ENCODE data around the gene MICU1. TPM values are rescaled to one million over a fixed set of nuclear protein-coding genes. Genes with fewer than 3 reads are reported as not detected.
A peak's percentile ranks its signal among the peaks of the same experiment; 100 is the strongest.

Gene MICU1
- total RNA-seq, 3 donors from 2014 or later (not counting 1 experiment from before 2014, with no cell fraction given), result 27.9 to 30.9 (median 29.4) TPM

- H3K27me3 ChIP-seq (ENCODE audit: control insufficient read depth, insufficient read depth, low read length), result no peaks in the 10 kb centered on the region
- under 1% methylated on average over 74 of the region's 74 CpGs for WGBS (ENCODE audit: insufficient coverage)
- H3K4me1 ChIP-seq (ENCODE audit: control insufficient read depth, insufficient read depth, low read length), result peaks cover 21% of the 10 kb centered on the region
- peaks cover 7% of the 10 kb centered on the region for H3K36me3 ChIP-seq (ENCODE audit: control insufficient read depth, insufficient read depth, low read length)
- peak within 1 kb of the TSS; percentile 92 to 94 for H3K27ac Mint-ChIP-seq
- peak within 1 kb of the TSS; percentile 96 for H3K4me3 Mint-ChIP-seq
- H3K27ac ChIP-seq (ENCODE audit: low read length), result peak within 1 kb of the TSS; percentile 90
- no peaks in the 10 kb centered on the region for H3K27me3 Mint-ChIP-seq (ENCODE audit: low read depth in 2 of 2)
- intact Hi-C loops (cut with micrococcal nuclease), result no loop called here
- no peak for TF ChIP-seq CTCF (IDR thresholded peaks at IDR 0.05)
- H3K9me3 Mint-ChIP-seq, result no peaks in the 10 kb centered on the region
- DNase-seq, result peak; percentile 88 to 95
- peak within 1 kb of the TSS; percentile 80 for H3K4me3 ChIP-seq (ENCODE audit: low read length)
- no peaks in the 10 kb centered on the region for H3K9me3 ChIP-seq (ENCODE audit: control insufficient read depth, insufficient read depth, low read length)
- no peaks in the 10 kb centered on the region for H3K36me3 Mint-ChIP-seq
- H3K4me1 Mint-ChIP-seq, result peaks cover 36 to 48% of the 10 kb centered on the region in 2 donors
- ATAC-seq, result peak; percentile 84 to 92 (median 85)
These were observed 271.3 kb downstream of the MICU1 start, which contains the start of gene DNAJB12 for GRCh38 chr10:72354356-72355213. Gene DNAJB12, minus strand, starts transcription at chr10:72354919. Its CDS starts 22 bp downstream, at chr10:72354897.

- H3K4me3 ChIP-seq (ENCODE audit: low read length), result peak overlapping the region; percentile 80
- Mint-ChIP-seq H3K27me3 (ENCODE audit: low read depth in 2 of 2) (no peaks in the 10 kb centered on the region), H3K36me3 (no peaks in the 10 kb centered on the region), H3K4me1 (peaks cover 43 to 54% of the 10 kb centered on the region in 2 donors), H3K27ac (peak overlapping the region; percentile 92 to 94), H3K9me3 (no peaks in the 10 kb centered on the region), H3K4me3 (peak overlapping the region; percentile 96)
- TF ChIP-seq CTCF (IDR thresholded peaks at IDR 0.05), result no peak
- H3K36me3 ChIP-seq (ENCODE audit: control insufficient read depth, insufficient read depth, low read length), result peaks cover 12% of the 10 kb centered on the region
- H3K27me3 ChIP-seq (ENCODE audit: control insufficient read depth, insufficient read depth, low read length), result no peaks in the 10 kb centered on the region
- peak overlapping the region; percentile 90 for H3K27ac ChIP-seq (ENCODE audit: low read length)
- ATAC-seq (no peak), DNase-seq (no peak)
- peaks cover 21% of the 10 kb centered on the region for H3K4me1 ChIP-seq (ENCODE audit: control insufficient read depth, insufficient read depth, low read length)
- WGBS (ENCODE audit: insufficient coverage), result 2% methylated on average over 23 of the region's 23 CpGs
- intact Hi-C loops (cut with micrococcal nuclease), result no loop called here
- no peaks in the 10 kb centered on the region for H3K9me3 ChIP-seq (ENCODE audit: control insufficient read depth, insufficient read depth, low read length)
These were observed 271.9 kb downstream of the MICU1 start for GRCh38 chr10:72353965-72354355.

GRCh38 chr10:72353028-72353964 lies 272.6 kb downstream of the MICU1 start:
- DNase-seq (peak in 1 of 2 donors; percentile 14), ATAC-seq (no peak)
- intact Hi-C loops (cut with micrococcal nuclease), result no loop called here
- no peaks in the 10 kb centered on the region for H3K36me3 Mint-ChIP-seq
- H3K4me1 ChIP-seq (ENCODE audit: control insufficient read depth, insufficient read depth, low read length), result peaks cover 21% of the 10 kb centered on the region
- peak overlapping the region; percentile 96 for H3K4me3 Mint-ChIP-seq
- H3K4me3 ChIP-seq (ENCODE audit: low read length), result peak overlapping the region; percentile 80
- peak overlapping the region; percentile 90 for H3K27ac ChIP-seq (ENCODE audit: low read length)
- H3K9me3 ChIP-seq (ENCODE audit: control insufficient read depth, insufficient read depth, low read length), result no peaks in the 10 kb centered on the region
- no peaks in the 10 kb centered on the region for H3K9me3 Mint-ChIP-seq
- H3K27me3 Mint-ChIP-seq (ENCODE audit: low read depth in 2 of 2), result no peaks in the 10 kb centered on the region
- peak overlapping the region; percentile 92 to 94 for H3K27ac Mint-ChIP-seq
- peaks cover 18% of the 10 kb centered on the region for H3K36me3 ChIP-seq (ENCODE audit: control insufficient read depth, insufficient read depth, low read length)
- H3K27me3 ChIP-seq (ENCODE audit: control insufficient read depth, insufficient read depth, low read length), result no peaks in the 10 kb centered on the region
- no peak for TF ChIP-seq CTCF (IDR thresholded peaks at IDR 0.05)
- 65% methylated on average over 16 of the region's 18 CpGs for WGBS (ENCODE audit: insufficient coverage)
- peaks cover 48 to 56% of the 10 kb centered on the region in 2 donors for H3K4me1 Mint-ChIP-seq

All from natural killer cell (primary cell).